ENCODE measurements around the gene OVCH1.

DNA sequence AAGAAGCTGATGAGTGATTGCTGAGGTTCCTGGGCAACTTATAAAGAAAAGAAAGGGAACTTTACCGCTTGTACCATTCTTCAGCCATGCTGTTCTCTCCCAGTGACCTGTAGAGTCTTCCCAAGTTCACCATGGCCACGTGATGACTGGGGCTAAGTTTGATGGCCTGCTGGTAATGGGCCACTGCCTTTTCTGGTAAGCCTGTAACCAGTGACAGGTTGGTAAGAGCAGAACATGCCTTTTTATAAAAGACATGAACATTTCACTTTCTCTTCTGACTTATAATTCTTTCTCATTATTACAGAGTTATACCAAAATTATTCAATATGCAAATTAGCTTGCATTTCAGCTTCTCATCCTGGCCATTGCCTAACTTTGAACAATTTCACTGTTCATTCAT is 20.9 kb upstream of the OVCH1 start:
- TF ChIP-seq, protein P1, sequence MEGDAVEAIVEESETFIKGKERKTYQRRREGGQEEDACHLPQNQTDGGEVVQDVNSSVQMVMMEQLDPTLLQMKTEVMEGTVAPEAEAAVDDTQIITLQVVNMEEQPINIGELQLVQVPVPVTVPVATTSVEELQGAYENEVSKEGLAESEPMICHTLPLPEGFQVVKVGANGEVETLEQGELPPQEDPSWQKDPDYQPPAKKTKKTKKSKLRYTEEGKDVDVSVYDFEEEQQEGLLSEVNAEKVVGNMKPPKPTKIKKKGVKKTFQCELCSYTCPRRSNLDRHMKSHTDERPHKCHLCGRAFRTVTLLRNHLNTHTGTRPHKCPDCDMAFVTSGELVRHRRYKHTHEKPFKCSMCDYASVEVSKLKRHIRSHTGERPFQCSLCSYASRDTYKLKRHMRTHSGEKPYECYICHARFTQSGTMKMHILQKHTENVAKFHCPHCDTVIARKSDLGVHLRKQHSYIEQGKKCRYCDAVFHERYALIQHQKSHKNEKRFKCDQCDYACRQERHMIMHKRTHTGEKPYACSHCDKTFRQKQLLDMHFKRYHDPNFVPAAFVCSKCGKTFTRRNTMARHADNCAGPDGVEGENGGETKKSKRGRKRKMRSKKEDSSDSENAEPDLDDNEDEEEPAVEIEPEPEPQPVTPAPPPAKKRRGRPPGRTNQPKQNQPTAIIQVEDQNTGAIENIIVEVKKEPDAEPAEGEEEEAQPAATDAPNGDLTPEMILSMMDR (conservative IDR thresholded peaks at IDR 0.05), result no peak
- no peak for TF ChIP-seq EZH2 (IDR thresholded peaks at IDR 0.05; ENCODE audit: low read depth)

Measured in PC-9 (cell line).